MM.1S (cell line): ENCODE results near the gene TM4SF5.

ENCODE experiments used
- DNase-seq: peaks from one replicate; pipeline ENCODE4 v3.0.0-alpha.2; 2015
- H2AFZ ChIP-seq: fragments of 300-600 bp; sonication (generic); 2 replicates; pipeline ENCODE4 v1.6.0; 2016; ENCODE audit warnings: antibody characterized with exemption, low read length
- H3F3A ChIP-seq: fragments of 300-600 bp; sonication (generic); 2 replicates; pipeline ENCODE4 v1.6.1; 2016; ENCODE audit warnings: mild to moderate bottlenecking, antibody characterized with exemption, low read length, moderate library complexity, mixed read lengths; ENCODE audit not compliant: insufficient read depth
- H3K27ac ChIP-seq: fragments of 300-600 bp; sonication (generic); 2 replicates; pipeline ENCODE4 v1.5.1; 2016; ENCODE audit warnings: mild to moderate bottlenecking, low read length
- H3K27me3 ChIP-seq: fragments of 300-600 bp; sonication (generic); replicated peaks from 2 replicates; pipeline ENCODE4 v1.6.0; 2016; ENCODE audit warnings: low read length; ENCODE audit not compliant: insufficient read depth
- H3K36me3 ChIP-seq: fragments of 300-600 bp; sonication (generic); replicated peaks from 2 replicates; pipeline ENCODE4 v1.6.1; 2016; ENCODE audit warnings: mild to moderate bottlenecking, low read length, mixed read lengths; ENCODE audit not compliant: insufficient read depth
- H3K4me1 ChIP-seq: fragments of 300-600 bp; sonication (generic); 2 replicates; pipeline ENCODE4 v1.6.1; 2016; ENCODE audit warnings: low read length, mixed read lengths
- H3K4me2 ChIP-seq: fragments of 300-600 bp; sonication (generic); 2 replicates; pipeline ENCODE4 v1.6.0; 2016; ENCODE audit warnings: low read depth, low read length
- H3K4me3 ChIP-seq: fragments of 300-600 bp; sonication (generic); 2 replicates; pipeline ENCODE4 v1.5.1; 2016; ENCODE audit warnings: low read length, mixed read lengths
- H3K79me2 ChIP-seq: fragments of 300-600 bp; sonication (generic); 2 replicates; pipeline ENCODE4 v1.6.1; 2016; ENCODE audit warnings: mixed run types, low read length, mixed read lengths
- H3K9ac ChIP-seq: fragments of 300-600 bp; sonication (generic); 2 replicates; pipeline ENCODE4 v1.6.1; 2016; ENCODE audit warnings: low read length, mixed read lengths
- H3K9me2 ChIP-seq: fragments of 300-600 bp; sonication (generic); replicated peaks from 2 replicates; pipeline ENCODE4 v1.6.1; 2016; ENCODE audit warnings: mild to moderate bottlenecking, low read length, mixed read lengths; ENCODE audit not compliant: insufficient read depth
- H3K9me3 ChIP-seq: fragments of 300-600 bp; sonication (generic); replicated peaks from 2 replicates; pipeline ENCODE4 v1.6.1; 2016; ENCODE audit warnings: mild to moderate bottlenecking, low read length, mixed read lengths; ENCODE audit not compliant: insufficient read depth
- H4K20me1 ChIP-seq: fragments of 300-600 bp; sonication (generic); 2 replicates; pipeline ENCODE4 v1.6.1; 2016; ENCODE audit warnings: mild to moderate bottlenecking, low read length, moderate library complexity, mixed read lengths; ENCODE audit not compliant: insufficient read depth
- CTCF ChIP-seq: fragments of 300-600 bp; sonication (generic); IDR thresholded peaks from 2 replicates; pipeline ENCODE4 v1.5.1; 2016; ENCODE audit warnings: antibody characterized with exemption, low read length, mixed read lengths
- EZH2 ChIP-seq: fragments of 300-600 bp; sonication (generic); optimal IDR thresholded peaks from 2 replicates; pipeline ENCODE3; 2017; ENCODE audit warnings: low read depth, mild to moderate bottlenecking, antibody characterized with exemption, low read length, mixed read lengths
- EZH2phosphoT487 ChIP-seq: fragments of 300-600 bp; sonication (generic); IDR thresholded peaks from 2 replicates; pipeline ENCODE4 v1.6.1; 2018; ENCODE audit warnings: antibody characterized with exemption, low read length

Gene TM4SF5

GRCh38 chr17:4771519-4772234, at the start of gene TM4SF5:
TM4SF5 (plus strand) TSS chr17:4771886; CDS start chr17:4771923, 37 bp downstream.
- Histone ChIP-seq H3K36me3 (no peaks in the 10 kb centered on the region), H3K27ac (no peak within 1 kb of the TSS)

GRCh38 chr17:4722678-4723240, 48.9 kb upstream of the TM4SF5 start:
- H3K27ac ChIP-seq = no peak overlapping the region
- TF ChIP-seq CTCF (no peak), EZH2 (no peak), EZH2phosphoT487 (no peak)
- H2AFZ ChIP-seq = no peak overlapping the region

More at GRCh38 chr17:4771519-4772234, at the start of gene TM4SF5:
- Histone ChIP-seq H3K9ac (no peak within 1 kb of the TSS), H3K9me3 (no peaks in the 10 kb centered on the region), H3K79me2 (no peaks in the 10 kb centered on the region), H3K4me2 (no peak within 1 kb of the TSS), H4K20me1 (no peaks in the 10 kb centered on the region), H3F3A (no peaks in the 10 kb centered on the region), H3K27me3 (peaks cover 24% of the 10 kb centered on the region), H2AFZ (no peak within 1 kb of the TSS), H3K4me3 (no peak within 1 kb of the TSS), H3K9me2 (no peaks in the 10 kb centered on the region), H3K4me1 (no peaks in the 10 kb centered on the region)
- TF ChIP-seq EZH2 (no peak), CTCF (no peak), EZH2phosphoT487 (no peak)
- no peak for DNase-seq

GRCh38 chr17:4724650-4725049, 47.0 kb upstream of the TM4SF5 start:
- H4K20me1 ChIP-seq = no peaks in the 10 kb centered on the region
- peaks cover 8% of the 10 kb centered on the region; the same call in 1 of the 2 replicates for H3F3A ChIP-seq
- no peak overlapping the region for H3K4me2 ChIP-seq
- H3K27ac ChIP-seq = no peak overlapping the region
- H3K9me2 ChIP-seq = no peaks in the 10 kb centered on the region
- H3K9me3 ChIP-seq = no peaks in the 10 kb centered on the region
- H2AFZ ChIP-seq = no peak overlapping the region
- no peak overlapping the region for H3K4me3 ChIP-seq
- DNase-seq = no peak
- H3K4me1 ChIP-seq = peaks cover 13% of the 10 kb centered on the region
- no peaks in the 10 kb centered on the region for H3K27me3 ChIP-seq
- TF ChIP-seq CTCF (no peak), EZH2 (no peak), EZH2phosphoT487 (no peak)
- no peak overlapping the region for H3K9ac ChIP-seq
- no peaks in the 10 kb centered on the region for H3K79me2 ChIP-seq
- H3K36me3 ChIP-seq = no peaks in the 10 kb centered on the region

More at GRCh38 chr17:4722678-4723240, 48.9 kb upstream of the TM4SF5 start:
- H3K36me3 ChIP-seq = no peaks in the 10 kb centered on the region
- H3K9ac ChIP-seq = no peak overlapping the region
- H3K4me2 ChIP-seq = no peak overlapping the region
- no peak overlapping the region for H3K4me3 ChIP-seq
- H4K20me1 ChIP-seq = no peaks in the 10 kb centered on the region
- H3K27me3 ChIP-seq = no peaks in the 10 kb centered on the region
- DNase-seq = no peak
- H3K9me3 ChIP-seq = no peaks in the 10 kb centered on the region
- no peaks in the 10 kb centered on the region for H3K79me2 ChIP-seq
- H3K4me1 ChIP-seq = peaks cover 13% of the 10 kb centered on the region
- no peaks in the 10 kb centered on the region for H3K9me2 ChIP-seq
- H3F3A ChIP-seq = peaks cover 8% of the 10 kb centered on the region; the same call in 1 of the 2 replicates
